Stimulated activated CD4-positive, alpha-beta T cell treated with anti-CD3 and anti-CD28 coated beads, TNF-alpha, amount 100 ng/mL, for 24 hours (primary cell): ENCODE results near the gene ALAD.

Source experiments
- DNase-seq, 3 experiments: peaks; one replicate each; pipeline ENCODE4 v3.0.0-alpha.2; 2020; ENCODE audit warnings: low read depth in 3 of 3

Gene ALAD

GRCh38 chr9:113349066-113349444 is 52.0 kb downstream of the ALAD start:
- no peak for DNase-seq

GRCh38 chr9:113348437-113348836 is 52.6 kb downstream of the ALAD start:
- no peak for DNase-seq

GRCh38 chr9:113345671-113346070 is 55.4 kb downstream of the ALAD start:
- DNase-seq = no peak

GRCh38 chr9:113345190-113345589 is 55.9 kb downstream of the ALAD start:
- DNase-seq = no peak

GRCh38 chr9:113343732-113344231 is 57.3 kb downstream of the ALAD start:
- no peak for DNase-seq

GRCh38 chr9:113341712-113342410 is 59.2 kb downstream of the ALAD start:
- no peak for DNase-seq

GRCh38 chr9:113340011-113340699 is 60.9 kb downstream of the ALAD start, which contains the start of gene WDR31:
TSS of gene WDR31 (minus strand) at chr9:113340275. CDS start at chr9:113332022, 8,253 bp downstream.
- DNase-seq = peak; percentile 60 to 83 (median 67)

GRCh38 chr9:113337714-113338113 is 63.4 kb downstream of the ALAD start:
- DNase-seq = no peak
